GM21515 (cell line): ENCODE results near the gene TMEM120B.
"Not testable (repeated sequence)": the region's sequence is repeated elsewhere in the genome, so short reads cannot be mapped to it uniquely, and the experiment has no call there.

Source experiments
- ATAC-seq: cut with Tn5 transposase; IDR thresholded peaks from one replicate; pipeline ENCODE4 v1.9.1; 2021; ENCODE audit not compliant: unreplicated experiment

The TMEM120B gene

GRCh38 chr12:121789800-121790728 is 77.5 kb downstream of the TMEM120B start:
- peak; percentile 43 for ATAC-seq

GRCh38 chr12:121790785-121791184 is 78.2 kb downstream of the TMEM120B start:
- not testable (repeated sequence) for ATAC-seq

DNA sequence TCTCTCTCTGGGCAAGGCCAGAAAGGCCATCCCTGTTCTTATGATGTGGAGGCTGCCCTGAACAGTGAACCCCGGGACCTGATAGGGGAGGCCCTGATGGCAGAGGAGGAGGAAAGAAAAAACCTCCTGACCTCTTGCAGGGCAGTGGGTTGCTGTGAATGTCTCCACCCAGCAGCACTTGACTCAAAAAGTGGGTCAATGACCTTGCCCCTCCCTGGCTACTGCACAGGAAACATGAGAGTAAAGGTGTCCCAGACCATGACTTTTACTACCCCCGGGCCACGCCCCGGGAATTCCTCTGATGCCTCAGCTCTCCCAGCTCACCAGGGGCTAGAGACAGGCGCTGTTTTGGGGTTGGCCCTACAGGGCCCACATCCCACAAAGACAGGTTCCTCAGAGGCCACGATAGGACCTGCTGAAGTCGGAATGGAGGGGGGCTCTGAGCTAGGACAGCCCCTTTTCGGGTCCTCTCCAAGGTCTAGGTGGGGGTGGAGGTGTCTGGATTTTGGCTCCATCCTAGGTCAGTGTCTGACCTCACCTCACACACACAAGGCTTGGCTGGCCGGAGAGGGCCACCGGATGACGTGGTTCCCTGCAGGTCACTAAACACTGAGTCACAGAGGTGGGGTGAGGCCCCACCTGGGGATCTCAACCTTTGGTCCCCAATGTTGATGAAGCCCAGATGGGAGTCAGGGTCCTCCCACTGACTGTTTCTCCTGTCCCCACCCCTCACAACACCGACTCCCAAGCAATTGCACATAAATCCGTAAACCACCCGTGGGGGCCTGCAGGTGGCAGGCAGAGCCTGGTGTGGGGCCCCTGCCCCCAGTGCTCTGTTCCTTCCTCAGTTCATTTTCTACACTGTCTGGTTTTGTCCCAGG is 79.4 kb downstream of the TMEM120B start:
- ATAC-seq, result no peak

- ATAC-seq, result no peak
Measured at GRCh38 chr12:121792607-121793439, 80.3 kb downstream of the TMEM120B start.

DNA sequence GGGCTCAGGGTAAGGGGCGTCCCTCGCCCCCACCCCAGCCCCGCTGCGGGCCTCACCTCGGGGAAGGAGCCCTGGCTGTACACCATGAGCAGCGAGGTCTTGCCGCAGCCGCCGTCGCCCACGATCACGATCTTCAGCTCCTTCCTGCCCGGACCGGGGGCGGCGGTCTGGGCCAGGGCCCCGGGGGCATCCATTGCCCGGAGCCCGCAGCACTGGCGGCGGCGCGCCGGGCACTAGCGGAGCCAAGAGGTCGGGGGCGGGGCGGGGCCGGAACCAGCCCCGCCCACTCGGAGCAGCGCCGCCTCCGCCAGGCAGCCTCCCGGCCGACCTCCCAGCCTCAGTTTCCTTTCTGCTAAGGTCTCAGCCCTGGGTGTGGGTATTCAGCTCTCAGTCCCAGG is 80.9 kb downstream of the TMEM120B start, which contains the start of gene RHOF:
TSS of gene RHOF (minus strand) at position 249 of the 398 bp plus-strand sequence. CDS start at position 194, 55 bp downstream.
- ATAC-seq, result peak; percentile 6

- peak; percentile 40 for ATAC-seq
Measured at GRCh38 chr12:121793838-121794533, 81.4 kb downstream of the TMEM120B start.

GRCh38 chr12:121794534-121795033 is 82.0 kb downstream of the TMEM120B start:
- ATAC-seq, result peak; percentile 0

- no peak for ATAC-seq
Measured at GRCh38 chr12:121795034-121795968, 82.7 kb downstream of the TMEM120B start.

- ATAC-seq, result no peak
Measured at GRCh38 chr12:121796855-121797751, 84.6 kb downstream of the TMEM120B start.

DNA sequence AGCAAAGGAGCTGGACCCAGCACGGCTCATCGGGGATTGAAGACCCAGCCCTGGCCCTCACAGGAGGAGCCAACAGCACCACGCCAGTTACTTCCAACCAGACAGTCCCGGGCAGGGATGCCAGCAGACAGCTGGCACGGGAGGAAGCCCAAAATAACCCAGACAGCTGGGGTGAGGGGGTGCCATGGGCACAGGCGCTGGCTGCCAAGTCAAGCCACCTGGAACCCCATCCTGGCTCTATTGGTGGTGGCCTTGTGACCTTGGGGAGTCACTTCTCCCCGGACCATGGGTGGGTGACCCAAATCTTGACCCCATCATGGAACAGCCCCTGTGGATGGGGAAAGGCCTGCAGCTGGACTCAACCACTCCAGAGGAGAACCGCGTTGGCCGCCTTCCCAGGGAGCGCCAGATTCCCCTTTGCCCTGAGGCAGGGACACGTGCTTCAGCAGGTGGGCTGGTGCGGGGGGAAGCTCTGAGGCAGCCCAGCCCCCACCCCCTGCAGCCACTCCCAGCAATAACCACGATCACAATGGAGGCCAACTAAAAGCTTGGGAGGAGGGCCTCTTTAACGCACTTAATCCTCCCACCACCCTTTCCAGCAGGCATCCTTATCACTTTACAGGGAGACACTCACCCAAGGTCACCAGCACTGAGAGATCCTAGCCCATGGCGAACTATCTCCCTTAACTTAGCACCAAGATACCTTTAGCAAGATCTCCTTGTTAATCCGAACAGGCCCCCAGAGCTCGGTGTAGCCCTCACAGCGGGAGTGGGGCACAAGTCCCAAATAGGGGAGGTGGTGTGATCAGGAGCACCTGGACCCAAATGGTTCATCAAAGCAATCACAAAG is 85.6 kb downstream of the TMEM120B start:
- no peak for ATAC-seq

GRCh38 chr12:121798787-121799155 is 86.2 kb downstream of the TMEM120B start:
- ATAC-seq, result no peak

GRCh38 chr12:121799156-121799841 is 86.7 kb downstream of the TMEM120B start:
- no peak for ATAC-seq

DNA sequence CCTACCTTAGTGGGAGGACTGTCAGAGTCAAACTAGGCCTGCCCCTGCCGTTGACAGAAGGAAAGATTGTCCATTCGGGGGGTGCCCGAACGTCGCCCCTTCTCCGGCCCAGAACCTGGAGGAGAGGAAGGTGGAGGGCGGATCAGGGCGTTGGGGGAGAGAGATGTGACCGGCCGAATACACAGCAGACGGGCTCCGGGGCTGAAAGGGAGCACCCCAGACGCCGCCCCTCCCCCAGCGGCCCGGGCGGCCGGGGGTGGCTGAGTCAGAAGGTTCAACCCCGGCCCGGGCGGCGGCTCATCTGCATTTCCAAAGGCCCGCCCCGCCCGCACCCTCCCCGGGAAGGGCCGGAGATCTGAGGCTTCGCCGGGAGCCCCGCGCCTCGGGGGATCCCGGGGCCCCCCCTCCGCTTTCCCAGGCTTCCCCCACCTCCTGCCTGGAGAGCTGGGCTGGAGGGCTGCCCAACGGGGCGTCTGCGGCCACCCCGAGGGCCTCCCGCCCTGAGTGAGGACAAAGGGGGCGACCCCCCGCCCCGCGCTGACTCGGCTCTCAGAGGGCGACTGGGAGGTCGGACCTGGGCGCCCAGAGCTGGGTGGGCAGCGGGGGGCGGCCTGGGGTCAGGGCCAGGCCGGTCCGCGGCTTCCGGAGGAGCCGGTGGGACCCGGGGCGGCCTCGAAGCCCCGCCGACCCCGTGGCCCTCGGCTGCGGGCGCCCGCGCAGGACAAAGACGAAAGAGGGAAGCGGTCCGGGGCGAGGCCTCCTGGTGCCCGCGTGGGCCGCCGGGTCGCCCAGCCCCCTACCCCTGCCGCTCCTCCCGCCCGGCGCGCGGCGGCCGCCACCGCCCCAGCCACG is 87.5 kb downstream of the TMEM120B start:
- no peak for ATAC-seq

DNA sequence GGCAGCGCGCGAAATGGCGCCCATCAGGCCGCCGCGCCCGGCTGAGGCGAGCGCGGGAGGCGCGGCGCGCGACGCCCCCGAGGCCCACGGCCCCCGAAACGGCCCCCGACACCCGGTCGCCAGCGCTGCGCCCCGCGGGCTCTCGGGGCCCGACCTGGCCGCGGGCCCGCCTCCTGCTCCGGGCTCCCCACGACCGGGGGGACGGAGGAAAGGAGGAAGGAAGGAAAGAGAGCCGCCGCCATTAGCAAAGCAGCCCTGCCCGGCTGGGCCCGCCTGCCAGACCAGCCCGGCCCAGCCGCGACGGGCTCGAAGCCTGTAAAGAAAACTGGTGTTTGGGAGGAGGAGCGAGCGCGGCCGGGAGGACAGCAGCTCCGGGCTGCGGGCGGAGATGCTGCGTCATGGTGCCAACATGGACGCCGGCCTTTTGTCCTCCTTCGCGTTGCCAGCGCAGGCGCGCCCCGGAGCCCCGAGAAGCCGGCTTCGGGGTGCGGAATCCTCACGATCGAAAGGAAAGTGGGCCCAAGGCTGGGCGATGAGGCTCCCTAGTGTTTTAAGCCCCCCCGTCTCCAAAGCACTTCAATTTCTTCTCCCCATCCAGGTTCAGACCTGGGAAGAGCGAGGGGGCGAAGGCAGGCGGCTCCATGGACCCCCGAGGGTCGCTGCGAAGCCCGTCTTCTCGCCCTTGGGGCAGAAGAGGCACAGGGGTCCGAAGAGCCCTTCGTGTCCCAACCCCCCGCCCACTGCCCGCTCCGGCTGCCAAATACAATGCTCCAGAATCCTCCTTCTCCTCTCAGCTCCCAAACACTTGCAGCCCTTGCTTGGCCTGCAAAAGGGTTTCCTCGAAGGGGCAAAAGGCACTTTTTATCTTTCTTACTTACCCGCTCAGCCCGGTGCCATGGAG is 88.4 kb downstream of the TMEM120B start:
- ATAC-seq, result no peak
